Iris pigment epithelial cell (primary cell): Measurements from ENCODE around the gene EPHA4.
A peak's percentile ranks its signal among the peaks of the same experiment; 100 is the strongest.
"Not testable (repeated sequence)": the region's sequence is repeated elsewhere in the genome, so short reads cannot be mapped to it uniquely, and the experiment has no call there.

Source experiments
- DNase-seq: peaks from one replicate; pipeline ENCODE4 v3.0.0-alpha.2; 2011; ENCODE audit warnings: low read depth

EPHA4 gene

DNA sequence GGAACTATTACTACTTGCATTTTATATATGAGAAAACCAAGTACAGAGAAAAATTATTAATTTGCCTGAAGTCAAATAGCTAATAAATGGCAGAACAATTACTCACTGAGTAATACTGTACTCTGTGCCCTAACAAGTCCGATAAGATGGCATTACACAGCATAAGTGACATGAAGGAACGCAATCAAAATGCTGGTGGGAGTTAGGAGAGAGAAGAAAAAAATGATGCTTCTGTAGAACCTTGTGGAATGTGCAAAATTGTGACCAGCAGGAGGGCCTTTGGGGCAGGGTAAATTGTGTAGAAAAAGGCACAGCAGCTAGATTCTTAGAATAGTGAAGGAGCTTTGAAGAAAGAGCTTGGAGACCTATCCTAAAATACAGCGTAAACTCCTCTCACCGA is 32.9 kb downstream of the EPHA4 start:
- DNase-seq, result no peak

DNA sequence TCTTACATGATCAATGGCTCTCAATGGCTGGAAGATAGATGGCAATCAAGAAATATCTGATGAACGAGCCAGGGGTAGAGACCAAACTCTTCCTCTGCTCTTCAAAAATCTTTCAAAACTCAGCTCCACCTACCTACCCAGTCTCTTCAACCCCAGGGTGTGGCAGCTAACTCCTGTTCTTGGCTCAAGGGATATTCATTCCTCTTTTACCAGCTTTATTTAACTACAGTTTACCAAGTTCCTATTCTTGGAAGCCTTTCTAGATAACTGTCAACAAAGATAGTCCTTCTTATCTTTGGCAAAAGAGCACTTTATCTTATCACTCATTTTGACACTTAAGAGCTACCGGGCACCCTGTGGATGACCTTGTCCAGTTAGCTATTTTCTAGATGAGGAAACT is 36.3 kb downstream of the EPHA4 start:
- DNase-seq, result no peak

DNA sequence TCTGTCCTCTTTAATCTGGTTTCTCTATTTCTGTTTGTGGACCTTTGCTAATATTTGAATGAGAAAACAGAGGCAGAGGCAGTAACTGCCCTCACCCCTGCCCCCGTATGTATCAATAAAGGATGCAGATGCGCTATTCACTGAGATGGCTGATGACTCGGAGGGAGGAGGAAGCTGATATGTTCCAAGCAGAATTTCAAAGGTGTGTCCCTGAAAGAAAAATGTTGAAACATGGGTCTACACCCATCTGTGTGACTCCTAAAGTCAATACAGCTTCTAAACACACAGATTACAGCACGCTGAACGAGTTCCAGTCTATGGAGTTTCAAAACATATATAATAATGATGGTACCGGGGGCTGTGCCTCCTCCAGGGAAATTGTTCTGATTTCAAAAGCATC is 38.8 kb downstream of the EPHA4 start:
- DNase-seq, result no peak

DNA sequence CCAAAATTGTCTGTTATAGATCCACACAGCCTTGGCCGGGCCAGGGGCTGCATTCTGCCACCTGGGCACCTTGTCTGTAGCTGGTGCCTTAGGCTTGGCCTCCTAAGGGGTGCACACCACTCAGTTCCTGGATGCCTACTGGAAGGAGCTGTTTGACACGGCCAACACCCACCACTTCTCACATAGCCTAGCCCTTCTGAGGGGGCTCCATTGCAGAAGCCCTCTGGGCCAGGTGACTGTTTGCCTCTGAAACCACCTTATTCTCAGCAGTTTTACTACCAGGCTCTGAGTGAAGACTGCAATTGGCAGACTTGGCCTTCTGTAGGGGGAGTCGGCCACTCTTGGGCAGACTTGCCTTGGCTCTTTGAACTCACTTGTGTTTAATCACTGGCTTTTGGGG is 39.5 kb downstream of the EPHA4 start:
- DNase-seq, result no peak

DNA sequence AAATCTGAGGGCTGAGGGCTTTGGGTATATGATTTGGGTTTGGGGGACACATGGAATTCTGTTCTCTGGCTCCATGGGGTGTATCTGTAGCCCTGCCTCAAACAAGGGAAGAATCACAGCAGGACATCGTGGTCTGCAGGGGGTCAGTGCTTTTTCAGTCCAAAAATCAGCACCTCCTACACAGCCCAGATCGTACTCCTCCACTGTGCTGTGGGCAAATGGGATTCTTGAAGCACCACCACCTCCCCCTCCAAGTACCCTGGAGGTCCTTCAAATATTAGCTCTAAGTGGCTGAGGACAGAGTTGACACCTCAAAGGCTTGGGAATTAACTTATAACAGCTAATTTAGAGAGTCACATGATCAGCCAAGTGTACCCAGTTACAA is 41.5 kb downstream of the EPHA4 start:
- no peak for DNase-seq

DNA sequence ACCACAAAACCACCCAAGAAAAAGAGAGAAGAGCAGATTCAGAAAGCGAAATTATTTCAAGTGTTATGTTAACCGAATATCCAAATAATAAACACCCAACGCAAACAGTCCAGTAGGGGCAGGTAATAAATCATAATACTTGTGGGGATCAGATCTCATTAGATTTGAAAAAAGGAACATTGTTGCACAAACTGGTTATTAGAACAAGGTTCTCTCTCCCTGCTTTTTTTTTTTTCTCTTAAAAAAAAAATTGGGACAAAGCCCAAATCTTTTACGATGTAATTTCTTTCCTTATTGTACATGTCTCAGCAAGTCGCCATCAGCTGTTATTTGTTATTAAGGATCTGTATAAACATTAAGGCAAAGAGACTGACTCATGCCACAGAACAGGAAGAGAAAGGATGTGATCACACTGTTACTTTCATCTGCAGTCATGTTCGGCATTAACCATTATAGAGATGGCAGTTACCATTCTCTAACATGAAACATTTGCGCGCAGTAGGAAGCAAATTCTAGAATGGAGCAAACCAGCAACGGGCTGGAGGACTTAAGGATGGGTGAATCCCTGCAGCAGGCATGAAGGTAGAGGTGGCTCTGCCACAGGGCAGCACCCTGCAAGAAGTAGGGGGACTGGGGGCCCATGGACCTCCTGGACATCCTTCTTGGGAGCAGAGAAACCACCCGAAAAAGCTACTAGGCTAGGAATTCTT is 42.0 kb downstream of the EPHA4 start:
- DNase-seq, result peak; percentile 90

DNA sequence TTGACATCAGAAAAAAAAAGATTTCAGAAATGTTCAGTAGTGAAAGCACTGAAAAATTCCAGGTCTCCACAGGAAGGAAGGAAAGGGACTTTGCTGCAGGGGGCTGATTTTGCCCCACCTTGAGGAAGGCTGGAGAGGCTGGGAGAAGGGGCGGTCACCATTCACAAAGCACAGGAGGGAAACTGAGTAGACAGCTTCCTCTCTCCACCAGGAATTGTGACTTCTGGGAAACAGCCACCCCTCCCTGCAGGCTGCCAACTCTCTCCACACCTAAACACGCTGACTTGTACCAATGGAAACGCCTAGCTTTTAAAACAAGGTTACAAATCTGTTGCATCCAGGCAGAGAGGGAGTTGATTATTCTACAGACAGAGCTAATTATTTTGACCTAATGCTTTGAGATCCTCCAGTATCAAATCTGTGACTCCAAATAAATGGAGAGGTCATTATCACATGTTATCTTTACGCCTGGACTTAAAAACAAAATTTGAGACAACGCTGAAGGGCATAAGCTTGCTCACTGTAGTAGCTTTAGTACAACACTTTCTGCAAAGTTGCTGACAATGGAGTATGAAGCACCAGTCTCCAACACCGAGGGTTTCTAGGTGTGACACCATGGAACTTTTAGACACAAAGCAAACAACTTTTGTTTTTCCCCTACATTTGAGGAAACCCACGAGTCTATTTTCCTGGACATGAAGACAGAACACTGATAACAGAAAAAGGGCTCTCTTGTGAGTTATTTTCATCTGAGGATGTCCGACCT is 42.7 kb downstream of the EPHA4 start:
- no peak for DNase-seq

DNA sequence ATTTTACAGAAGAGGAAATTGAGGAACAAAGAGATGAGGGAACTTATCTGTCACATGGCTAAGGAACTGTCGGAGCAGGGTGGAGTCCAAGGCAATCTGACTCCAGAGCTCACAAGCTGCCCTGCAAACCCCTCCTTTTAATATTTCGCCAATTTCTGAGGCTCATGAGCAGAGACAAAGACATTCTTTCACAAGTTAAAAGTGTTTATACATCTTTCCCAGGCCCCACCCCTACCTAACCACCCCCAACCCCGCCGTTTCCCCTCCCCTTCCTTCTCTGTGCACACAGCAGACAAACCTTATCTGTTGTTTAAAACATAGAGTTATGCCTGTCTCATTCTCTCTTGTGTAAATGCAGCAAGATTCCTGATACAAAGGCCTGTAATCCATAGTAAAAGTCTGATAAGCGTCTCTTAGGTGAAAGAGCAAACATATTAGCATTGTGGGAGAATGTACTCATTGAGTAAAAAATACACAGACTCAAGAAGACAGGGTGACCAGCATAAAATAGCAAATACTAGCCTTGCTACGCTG is 44.3 kb downstream of the EPHA4 start:
- DNase-seq, result peak; percentile 76

DNA sequence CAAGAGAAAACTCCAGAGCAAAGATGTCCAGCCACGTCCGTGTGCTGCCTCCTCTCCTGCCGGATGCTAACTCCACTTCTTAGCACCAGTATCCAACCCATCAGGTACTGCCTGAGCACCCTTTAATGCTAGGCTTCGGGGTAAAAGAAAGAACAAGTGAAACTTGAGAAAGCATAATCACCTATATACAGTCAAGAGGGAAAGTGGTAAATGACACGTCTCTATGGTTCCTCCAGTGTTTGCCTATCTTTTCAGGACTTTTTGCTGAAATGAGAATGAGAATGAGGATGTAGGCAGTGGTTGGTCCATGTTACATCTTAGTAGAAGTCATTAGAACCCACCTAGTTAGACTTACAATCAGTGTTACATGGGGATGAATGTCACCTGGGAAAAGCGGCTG is 47.9 kb downstream of the EPHA4 start:
- no peak for DNase-seq

DNA sequence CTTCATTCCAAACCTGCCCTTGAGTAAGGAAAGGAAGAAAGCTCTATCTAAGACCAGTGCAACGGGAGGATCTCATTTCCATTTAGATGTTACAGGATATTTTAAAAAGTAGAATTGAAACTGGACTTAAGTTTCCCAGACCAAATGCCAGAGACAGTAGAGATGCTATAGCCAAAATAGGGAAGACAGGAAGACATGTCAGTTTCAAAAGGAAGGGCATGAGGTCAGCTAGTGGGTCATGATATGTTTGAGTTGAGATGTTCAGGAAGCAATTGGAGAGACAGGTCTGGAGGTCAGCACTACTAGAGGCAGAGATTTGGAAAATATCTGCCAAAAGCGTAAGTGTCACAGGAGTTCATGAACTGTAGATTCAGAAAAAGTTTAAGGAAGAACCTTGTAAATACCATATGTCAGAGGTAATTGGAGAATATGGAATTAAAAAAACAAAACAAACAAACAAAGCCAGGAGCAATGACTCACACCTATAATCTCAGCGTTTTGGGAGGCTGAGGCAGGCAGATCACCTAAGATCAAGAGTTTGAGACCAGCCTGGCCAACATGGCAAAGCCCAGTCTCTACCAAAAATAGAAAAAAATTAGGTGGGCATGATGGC is 50.8 kb downstream of the EPHA4 start:
- DNase-seq, result no peak

DNA sequence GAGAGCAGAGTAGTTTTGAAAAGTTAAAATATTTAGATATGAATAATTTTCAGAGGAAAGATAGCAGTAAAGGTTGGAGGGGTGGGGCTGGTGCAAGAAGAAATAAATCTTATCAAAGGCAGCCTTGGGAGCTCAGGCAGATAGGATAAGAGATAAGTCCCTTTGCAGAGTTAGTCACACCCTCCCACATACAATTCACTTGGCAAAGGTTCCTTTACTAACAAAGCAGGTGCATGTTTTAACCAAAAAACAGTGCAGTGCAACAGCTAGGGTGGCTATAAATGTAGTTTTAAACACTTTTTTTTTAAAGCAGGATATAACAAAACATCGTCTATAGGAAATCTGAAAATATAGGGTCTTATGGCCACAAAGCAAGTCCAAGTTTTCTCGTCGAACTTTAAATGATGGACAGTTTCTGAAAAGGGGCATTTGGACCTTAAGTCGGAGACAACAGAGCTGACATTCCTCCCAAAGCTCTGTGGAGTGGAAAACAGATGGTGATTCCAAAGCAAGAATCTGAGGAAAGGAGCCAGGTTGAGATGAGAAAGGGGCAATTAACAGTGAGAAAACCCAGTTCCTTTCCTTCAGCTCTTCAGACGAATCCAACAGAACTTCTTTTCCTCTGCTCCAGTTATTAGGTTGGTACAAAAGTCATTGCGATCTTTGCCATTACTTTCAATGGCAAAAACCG is 53.0 kb downstream of the EPHA4 start:
- peak; percentile 31 for DNase-seq

DNA sequence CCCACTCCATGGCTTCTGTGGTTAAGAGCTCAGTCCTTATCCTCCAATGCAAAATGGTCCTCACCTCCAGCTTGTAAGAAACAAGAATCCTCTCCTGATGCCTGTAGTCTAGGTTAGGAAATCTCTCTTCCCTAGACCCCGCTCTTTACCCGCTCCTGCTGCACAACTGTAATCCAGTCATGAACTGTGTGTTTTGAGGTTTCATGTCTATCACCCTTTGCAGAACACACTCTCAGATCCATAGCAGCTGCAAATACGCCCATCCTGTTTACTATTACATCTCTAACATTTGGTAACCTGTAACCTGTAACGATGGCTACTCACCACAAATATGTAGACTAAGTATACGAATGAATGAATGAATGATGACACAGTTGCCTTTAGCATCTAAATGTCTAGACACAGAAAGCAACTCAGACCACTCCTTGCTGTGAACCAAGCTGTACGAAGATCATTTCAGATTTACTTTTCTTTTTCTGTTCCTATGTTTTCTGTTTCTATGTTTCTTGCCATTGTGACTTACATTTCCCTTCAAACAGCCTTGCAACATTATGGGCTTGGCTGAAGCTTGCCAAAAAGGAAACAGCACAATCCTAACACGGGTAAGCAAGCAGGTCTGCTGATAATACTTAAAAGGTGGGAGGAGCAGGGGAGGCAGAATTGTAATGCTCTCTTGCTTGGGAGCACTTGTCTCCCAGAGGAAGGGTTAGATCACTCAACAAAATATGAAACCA is 53.7 kb downstream of the EPHA4 start:
- DNase-seq, result peak; percentile 93

DNA sequence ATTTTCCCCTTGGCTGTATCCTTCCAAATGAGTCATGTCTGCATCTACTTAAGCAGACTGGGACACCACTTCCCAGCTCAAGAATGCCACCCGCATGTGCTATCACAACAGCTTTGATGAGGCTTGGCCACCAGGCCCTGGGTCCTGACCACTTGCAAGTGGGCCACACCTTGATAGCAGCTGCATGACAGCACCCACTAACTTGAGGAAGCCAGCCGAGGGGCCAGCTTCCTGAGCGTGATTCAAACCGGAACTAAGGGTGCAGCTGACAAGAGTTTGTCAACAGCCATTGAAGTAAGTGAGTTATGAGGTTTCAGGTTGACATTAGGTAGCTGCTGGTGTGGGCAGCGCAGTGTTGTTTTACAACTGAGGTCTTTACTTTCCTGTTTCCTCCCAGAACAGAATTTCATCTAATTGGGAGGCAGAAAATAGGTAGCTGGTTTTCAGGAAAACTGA is 54.4 kb downstream of the EPHA4 start:
- peak; percentile 83 for DNase-seq

DNA sequence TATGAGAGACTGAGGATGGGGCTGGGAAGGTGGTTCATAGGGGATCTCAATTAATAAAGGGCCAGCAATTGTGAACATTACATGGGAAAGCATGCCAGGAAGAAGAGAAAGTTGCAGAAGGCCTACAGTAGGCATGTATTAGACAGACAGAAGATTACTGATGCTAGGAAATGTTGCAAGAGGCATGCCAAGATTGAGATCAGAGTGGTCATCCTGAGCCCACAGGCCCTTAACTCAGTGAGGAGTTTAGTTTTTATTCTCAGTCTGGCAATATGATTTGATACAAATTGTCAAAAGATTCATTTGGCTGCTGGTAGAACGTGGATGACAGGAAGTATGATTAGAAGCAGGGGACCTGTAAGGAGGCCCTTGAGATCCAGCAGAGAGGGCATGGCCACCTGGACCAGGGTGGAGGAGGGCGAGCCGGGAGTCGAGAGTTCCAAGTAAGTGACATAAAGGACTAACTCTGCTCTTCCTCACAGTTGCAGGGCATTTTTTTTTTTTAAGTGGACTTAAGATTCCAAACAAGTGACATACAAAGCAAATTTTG is 54.9 kb downstream of the EPHA4 start:
- peak; percentile 31 for DNase-seq

DNA sequence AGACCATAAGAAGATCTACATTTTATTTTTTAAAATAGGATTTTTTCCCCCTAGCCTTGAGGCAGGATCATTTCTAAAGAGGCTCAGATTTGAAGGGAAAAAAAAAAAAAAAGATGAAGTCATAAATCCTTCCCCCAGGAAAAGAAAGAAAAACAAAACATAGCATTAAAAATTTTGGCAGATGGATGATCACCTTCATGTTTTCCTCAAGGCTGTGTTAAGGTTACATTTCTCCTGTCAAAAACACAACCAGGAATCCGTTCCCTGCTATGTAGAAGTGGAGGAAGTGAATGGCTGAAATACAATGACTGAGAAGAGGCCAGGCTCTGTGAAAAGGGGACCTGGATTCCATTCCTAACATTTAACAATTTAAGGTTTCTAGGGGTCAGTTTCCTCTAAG is 56.2 kb downstream of the EPHA4 start:
- no peak for DNase-seq

DNA sequence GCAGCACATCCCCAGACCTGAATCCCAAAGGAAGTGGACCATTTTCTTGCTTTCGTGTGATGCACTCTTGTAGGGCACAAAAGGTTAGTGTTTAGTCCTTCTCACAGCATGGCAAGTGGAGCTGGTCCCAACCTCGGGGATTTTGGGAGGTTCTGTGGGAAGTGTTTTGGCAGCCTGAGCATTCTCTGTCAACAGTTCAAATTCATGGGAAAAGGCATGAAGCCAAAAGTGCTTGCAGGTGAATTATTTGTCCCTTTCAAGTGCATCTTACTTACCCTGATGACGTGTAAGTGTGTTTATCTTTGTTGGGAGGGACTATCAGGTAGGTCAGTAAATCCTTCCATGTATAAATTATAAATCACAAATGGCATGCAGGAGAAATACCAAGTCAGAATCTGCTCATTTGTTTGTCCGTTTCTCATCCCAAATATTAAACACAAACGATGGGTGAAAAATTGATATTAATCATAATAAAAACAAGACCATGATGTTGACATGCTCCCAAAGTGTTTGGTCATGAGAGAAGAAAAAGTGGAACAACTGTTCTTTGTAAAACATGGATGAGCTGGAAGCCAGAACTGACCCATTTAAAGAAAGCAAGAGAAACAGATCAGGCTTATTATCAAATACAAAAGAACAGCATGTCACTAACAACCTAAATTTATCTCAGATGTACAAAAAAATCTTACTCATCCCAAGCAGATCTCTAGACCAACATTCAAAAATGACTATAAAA is 57.6 kb downstream of the EPHA4 start:
- DNase-seq, result no peak

DNA sequence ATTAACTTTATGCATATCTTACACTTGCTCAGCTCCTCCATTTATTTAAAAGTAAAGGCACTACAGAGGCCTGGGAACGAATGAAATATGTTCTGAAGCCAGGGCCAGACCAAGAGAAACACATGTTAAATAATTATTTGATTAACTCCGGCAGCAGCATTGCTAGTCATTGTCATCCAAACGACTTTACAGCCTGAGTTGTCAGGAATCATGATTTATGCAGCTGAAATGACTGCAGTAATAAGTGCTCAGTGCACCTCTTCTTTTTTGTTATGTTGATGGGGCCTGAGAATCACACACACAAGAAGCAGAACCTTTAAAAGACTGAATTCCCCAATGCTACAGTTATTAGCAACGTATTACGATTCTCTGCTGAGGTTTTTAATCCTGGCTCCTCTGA is 58.9 kb downstream of the EPHA4 start:
- DNase-seq, result no peak

DNA sequence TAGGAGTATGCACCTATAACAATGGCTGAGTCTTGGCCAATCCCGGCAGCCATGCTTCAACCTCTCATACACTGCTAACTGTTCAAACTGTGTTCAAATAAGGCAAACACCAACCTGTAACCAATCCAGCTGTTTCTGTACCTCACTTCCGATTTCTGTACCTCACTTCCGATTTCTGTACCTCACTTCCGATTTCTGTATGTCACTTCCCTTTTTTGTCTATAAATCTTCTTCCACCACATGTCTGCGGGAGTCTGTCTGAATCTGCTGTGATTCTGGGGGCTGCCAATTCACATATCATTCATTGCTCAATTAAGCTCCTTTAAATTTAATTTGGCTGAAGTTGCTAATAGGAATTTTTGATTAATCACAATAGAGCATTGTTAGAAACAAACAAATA is 60.8 kb downstream of the EPHA4 start:
- not testable (repeated sequence) for DNase-seq

DNA sequence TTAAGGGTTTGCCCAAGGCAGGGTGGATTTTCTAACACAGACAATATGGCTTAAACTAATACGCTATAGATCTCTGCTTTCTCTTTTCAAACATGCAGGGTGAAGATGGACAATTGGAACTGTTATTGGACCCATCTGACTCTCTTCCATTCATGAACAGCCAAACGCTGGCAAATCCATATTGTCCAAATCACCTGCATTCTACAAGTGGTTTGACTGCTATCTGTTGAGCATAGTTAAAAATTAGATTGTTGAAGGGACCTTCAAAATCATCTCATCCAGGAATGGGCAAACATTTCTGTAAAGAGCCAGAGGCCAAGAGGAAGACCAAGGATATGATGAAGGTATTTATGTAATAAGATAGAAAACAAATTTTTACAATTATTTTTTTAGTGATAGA is 65.6 kb downstream of the EPHA4 start:
- DNase-seq, result no peak

DNA sequence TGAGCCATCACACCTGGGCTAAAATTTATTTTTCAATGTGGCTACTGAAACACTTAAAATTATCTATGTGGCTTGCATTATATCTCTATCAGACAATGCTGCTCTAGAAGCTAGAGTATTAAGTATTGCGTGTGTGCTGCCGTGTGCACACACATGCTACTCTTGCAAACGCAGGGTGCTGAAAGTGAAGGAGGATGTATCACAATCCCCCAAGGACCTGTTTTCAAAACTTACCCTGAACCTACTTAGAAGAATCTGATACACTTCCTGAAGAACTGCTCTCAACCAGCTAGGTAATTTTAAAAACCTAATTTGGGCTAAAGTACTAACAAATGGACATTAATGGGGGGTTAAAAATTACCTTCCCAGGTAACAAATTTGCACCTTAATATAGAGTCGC is 66.5 kb downstream of the EPHA4 start:
- no peak for DNase-seq

DNA sequence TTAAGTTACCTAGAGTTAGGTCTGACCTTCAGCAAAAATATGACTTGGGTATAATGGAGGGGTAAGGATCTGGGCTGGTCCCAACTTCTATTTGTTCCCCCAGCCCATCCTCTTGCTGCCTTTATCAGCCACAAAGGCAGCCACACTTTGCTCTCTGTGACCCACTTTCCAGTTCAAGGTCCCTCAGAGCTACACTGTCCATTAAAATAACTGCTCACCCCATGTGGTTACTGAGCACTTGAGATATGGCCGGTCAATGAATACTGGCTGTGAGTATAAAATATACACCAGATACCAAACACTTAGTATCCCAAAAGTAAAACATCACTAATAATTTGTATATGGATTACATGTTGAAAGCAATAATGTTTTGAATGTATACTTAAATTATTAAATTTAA is 67.2 kb downstream of the EPHA4 start:
- no peak for DNase-seq
